Stimulated activated naive B cell treated with anti-CD40 and anti-IgM and Interleukin-4, amounts not matched to agents 10 μg/mL and 1 μg/mL and 100 μg/mL, for 72 hours (primary cell): ENCODE measurements around the gene LRRC49.
A peak's percentile ranks its signal among the peaks of the same experiment; 100 is the strongest.

Experiments
- ATAC-seq, 2 donors: fragments of 150-1000 bp; cut with Tn5 transposase; replicated peaks; 2 replicates each; pipeline ENCODE4 v1.10.0; 2021; ENCODE audit warnings: moderate library complexity in 1 of 2
- DNase-seq: peaks from one replicate; pipeline ENCODE4 v3.0.0; 2021
- H3K27ac Mint-ChIP-seq: one replicate; pipeline ENCODE4 v1.8.0; 2022; ENCODE audit warnings: mild to moderate bottlenecking, mixed read lengths
- H3K27me3 Mint-ChIP-seq, 2 donors: one replicate each; pipeline ENCODE4 v1.8.0; 2022; ENCODE audit warnings: mixed read lengths in 2 of 2
- H3K36me3 Mint-ChIP-seq, 2 donors: one replicate each; pipeline ENCODE4 v1.8.0; 2022; ENCODE audit warnings: mixed read lengths in 2 of 2, mild to moderate bottlenecking in 1 of 2
- H3K4me1 Mint-ChIP-seq, 2 donors: one replicate each; pipeline ENCODE4 v1.8.0; 2022; ENCODE audit warnings: mixed read lengths in 2 of 2, mild to moderate bottlenecking in 1 of 2
- H3K4me3 Mint-ChIP-seq, 2 donors: one replicate each; pipeline ENCODE4 v1.8.0; 2022; ENCODE audit warnings: mild to moderate bottlenecking in 2 of 2, mixed read lengths in 2 of 2, moderate library complexity in 1 of 2
- H3K9me3 Mint-ChIP-seq, 2 donors: one replicate each; pipeline ENCODE4 v1.8.0; 2022; ENCODE audit warnings: mixed read lengths in 2 of 2, mild to moderate bottlenecking in 1 of 2

Gene LRRC49

DNA sequence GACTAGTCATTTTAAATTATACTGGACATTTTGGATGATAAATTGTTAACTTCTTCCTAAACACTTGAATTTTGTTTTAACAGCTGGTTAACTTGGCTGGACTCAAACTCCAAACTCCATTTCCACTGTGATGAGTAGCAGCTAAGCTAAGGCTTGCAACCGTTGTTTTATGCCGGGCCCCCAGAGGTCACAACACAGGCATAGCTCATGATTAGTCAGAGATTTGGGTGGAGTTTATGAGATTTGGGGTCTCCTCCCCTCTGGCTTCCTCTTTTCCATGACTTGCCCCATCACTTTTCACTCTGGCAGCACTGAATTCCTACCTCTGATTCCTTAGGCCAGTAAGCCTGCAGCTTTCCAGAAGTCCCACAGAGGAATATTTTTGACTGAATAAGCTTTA lies 13.2 kb upstream of the LRRC49 start:
- peaks cover 12 to 35% of the 10 kb centered on the region in 2 donors for H3K27me3 Mint-ChIP-seq
- no peak for ATAC-seq
- H3K36me3 Mint-ChIP-seq, result no peaks in the 10 kb centered on the region
- no peak for DNase-seq
- H3K4me3 Mint-ChIP-seq, result no peak overlapping the region
- H3K9me3 Mint-ChIP-seq, result no peaks in the 10 kb centered on the region
- no peaks in the 10 kb centered on the region for H3K4me1 Mint-ChIP-seq
- H3K27ac Mint-ChIP-seq, result no peak overlapping the region

DNA sequence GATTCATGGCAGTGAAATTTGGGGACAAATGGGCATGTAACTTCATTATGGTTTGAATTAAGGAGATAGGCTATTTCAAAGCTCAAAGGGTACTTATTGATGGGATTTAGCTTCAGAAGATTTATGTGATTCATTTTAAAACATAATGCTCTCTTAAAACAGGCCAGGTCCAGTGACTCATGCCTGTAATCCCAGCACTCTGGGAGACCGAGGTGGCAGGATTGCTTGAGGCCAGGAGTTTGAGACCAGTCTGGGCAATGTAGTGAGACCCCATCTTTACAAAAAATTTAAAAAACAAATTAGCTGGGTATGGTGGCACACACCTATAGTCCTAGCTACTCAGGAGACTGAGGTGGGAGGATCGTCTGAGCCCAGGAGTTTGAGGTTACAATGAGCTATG lies 11.8 kb upstream of the LRRC49 start:
- H3K9me3 Mint-ChIP-seq, result no peaks in the 10 kb centered on the region
- no peak overlapping the region for H3K27ac Mint-ChIP-seq
- H3K4me1 Mint-ChIP-seq, result no peaks in the 10 kb centered on the region
- H3K27me3 Mint-ChIP-seq, result peaks cover 15 to 32% of the 10 kb centered on the region in 2 donors
- no peak overlapping the region for H3K4me3 Mint-ChIP-seq
- DNase-seq (no peak), ATAC-seq (no peak)
- H3K36me3 Mint-ChIP-seq, result no peaks in the 10 kb centered on the region

DNA sequence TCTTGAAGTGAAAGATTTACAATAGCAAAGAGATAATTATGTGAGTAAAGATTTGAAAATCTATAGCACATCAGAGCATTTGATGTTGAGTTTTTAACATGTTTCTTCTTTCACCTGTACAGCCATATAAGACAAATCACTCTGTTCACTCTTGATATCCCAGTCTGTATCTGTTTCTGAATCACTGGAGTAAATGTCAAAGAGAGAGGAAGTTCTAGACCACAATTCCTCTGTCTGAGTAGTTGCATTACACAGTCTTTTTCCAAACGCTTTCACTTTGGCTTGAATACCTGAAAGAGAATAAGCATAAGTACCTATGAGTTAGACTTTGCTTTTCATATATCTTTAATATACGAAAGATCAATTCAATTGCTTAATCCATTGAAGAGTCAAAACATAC lies 10.3 kb upstream of the LRRC49 start:
- H3K4me3 Mint-ChIP-seq, result no peak overlapping the region
- DNase-seq (no peak), ATAC-seq (peak; percentile 33 to 38)
- no peaks in the 10 kb centered on the region for H3K36me3 Mint-ChIP-seq
- H3K27me3 Mint-ChIP-seq, result peaks cover 15 to 22% of the 10 kb centered on the region in 2 donors
- H3K4me1 Mint-ChIP-seq, result no peaks in the 10 kb centered on the region
- no peaks in the 10 kb centered on the region for H3K9me3 Mint-ChIP-seq
- no peak overlapping the region for H3K27ac Mint-ChIP-seq

DNA sequence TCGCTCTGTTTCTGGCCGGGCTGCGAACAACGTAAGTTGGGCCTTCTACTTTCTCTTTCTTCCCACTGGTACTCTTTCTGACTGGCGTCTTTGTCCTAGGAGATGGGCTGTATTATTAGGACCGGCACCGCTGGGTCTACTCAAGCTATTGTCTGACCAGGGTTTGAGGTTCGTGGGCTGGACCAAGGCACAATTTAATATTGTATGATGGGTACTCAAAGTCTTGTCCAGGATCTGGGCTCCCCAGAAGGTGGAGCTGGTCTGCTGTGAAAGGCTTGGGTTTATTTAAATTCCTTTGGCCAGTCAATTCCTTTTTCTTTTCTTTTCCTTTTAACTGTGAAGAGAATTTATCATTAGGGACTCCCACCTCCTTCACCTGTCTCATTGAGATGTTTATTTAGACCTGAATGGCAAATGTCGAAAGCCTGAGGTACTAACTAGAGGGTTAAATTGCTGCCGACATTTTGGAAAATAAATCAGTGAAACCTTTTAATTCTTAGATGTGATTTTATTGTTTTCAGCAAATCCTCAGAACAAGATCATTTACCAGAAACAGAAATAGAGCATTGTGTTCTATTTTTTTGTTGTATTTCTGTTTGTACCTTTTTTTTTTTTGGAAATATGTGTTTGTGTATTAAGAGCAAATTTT lies 410 bp downstream of the LRRC49 start:
- H3K27me3 Mint-ChIP-seq, result peaks cover 5 to 37% of the 10 kb centered on the region in 2 donors
- peaks cover 7 to 17% of the 10 kb centered on the region in 2 donors for H3K4me1 Mint-ChIP-seq
- no peaks in the 10 kb centered on the region for H3K9me3 Mint-ChIP-seq
- DNase-seq (no peak), ATAC-seq (peak; percentile 26 to 42)
- peaks cover 0 to 6% of the 10 kb centered on the region in 2 donors for H3K36me3 Mint-ChIP-seq
- peak overlapping the region; percentile 97 for H3K27ac Mint-ChIP-seq
- peak overlapping the region; percentile 89 to 99 for H3K4me3 Mint-ChIP-seq

DNA sequence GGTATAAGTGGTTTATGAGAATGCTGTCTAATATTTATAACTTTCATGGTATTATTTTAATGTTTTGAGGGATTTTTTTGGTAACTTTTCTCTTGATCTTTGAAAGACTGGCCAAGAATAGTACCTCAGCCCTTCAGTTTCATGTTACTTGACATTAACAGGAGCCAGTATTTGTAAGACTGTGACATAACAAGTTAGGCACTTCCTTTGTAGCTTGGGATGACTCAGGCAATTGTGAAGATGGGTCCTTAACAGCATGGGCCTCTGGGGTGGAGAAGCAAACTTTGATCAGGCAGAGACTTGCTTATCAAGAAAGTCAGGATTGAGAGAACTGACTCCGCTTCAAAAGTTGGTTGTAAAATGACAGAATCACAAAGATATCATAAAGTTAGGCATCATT lies 9.5 kb downstream of the LRRC49 start:
- H3K27me3 Mint-ChIP-seq, result peaks cover 5 to 17% of the 10 kb centered on the region in 2 donors
- no peaks in the 10 kb centered on the region for H3K9me3 Mint-ChIP-seq
- no peaks in the 10 kb centered on the region for H3K4me1 Mint-ChIP-seq
- no peak overlapping the region for H3K4me3 Mint-ChIP-seq
- no peak for ATAC-seq
- no peak overlapping the region for H3K27ac Mint-ChIP-seq
- no peak for DNase-seq
- peaks cover 1 to 3% of the 10 kb centered on the region in 2 donors for H3K36me3 Mint-ChIP-seq

DNA sequence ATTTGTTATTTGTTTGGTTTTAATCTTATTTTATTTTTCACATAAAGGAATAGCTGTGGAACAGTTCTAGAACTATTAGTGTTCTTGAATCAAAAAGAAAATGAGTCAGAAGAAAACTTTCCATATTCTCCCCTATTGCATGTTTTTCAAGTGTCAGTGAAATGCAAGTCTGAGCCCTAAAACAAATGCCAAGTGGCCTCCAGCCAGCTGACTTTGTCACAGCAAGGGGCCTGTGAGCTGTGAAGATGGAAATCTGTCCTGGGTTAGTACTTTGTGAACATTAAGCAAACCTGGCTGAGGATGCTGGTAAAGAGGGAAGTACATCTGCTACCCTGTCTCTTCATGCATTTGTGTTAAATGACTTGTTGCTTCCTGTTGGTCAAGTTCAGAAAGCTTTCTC lies 14.2 kb downstream of the LRRC49 start:
- H3K4me1 Mint-ChIP-seq, result no peaks in the 10 kb centered on the region
- no peak for DNase-seq
- peaks cover 5 to 14% of the 10 kb centered on the region in 2 donors for H3K27me3 Mint-ChIP-seq
- no peak overlapping the region for H3K4me3 Mint-ChIP-seq
- H3K36me3 Mint-ChIP-seq, result peaks cover 4 to 8% of the 10 kb centered on the region in 2 donors
- H3K9me3 Mint-ChIP-seq, result peaks cover 6 to 9% of the 10 kb centered on the region in 2 donors
- H3K27ac Mint-ChIP-seq, result no peak overlapping the region
- ATAC-seq, result no peak

DNA sequence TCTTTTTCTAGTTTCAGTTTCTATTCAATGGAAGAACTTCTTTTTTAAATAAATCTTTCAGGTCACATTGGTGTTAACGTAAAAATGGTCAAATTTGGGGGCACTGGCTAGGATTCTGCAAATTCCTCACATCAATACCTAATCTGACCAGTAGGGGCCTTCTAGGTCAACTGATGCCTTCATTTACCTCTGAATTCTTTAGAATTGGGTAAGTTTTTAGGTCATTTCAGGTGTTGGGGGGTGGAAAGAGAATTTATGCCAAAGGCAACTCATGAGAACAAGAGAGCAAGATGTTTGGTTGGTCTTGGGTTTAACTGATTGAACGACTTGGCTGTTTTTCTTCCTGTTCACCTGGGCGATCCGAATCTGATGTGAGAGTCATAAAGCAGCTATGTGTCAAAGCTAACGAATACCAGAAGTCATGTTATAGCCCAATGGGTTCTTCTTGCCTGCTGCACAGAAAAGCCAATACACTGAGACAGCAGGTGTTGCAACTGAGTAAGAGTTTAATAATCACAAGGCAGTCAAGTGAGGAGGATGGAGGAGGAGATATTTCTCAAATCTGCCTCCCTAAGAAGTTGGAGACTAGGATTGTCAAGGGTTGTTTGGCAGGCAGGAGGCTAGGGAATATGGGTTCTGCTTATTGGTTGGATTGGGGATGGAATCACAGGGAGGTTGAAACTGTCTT lies 15.3 kb downstream of the LRRC49 start:
- Mint-ChIP-seq H3K27me3 (peaks cover 5 to 8% of the 10 kb centered on the region in 2 donors), H3K4me3 (no peak overlapping the region)
- DNase-seq, result no peak

DNA sequence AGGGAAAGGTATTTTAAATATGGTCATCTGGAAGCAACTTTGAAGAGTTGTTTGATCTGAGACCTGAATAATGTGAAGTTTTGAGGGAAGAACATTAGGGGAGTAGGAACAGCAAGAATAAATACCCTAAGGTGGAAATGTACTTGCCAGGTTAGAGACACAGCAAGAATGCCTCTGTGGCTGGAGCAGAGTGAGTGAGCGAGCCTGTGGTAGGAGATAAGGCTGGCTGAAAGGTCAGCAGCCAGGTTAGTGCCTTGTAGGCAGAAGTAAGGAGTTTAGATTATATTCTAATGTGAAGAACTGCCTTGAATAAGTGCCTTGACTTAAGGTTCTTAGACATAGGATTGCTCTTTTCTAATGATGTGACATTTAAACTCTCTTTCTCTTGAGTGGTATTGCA lies 18.3 kb downstream of the LRRC49 start:
- no peak for ATAC-seq
- peaks cover 4 to 6% of the 10 kb centered on the region in 2 donors for H3K36me3 Mint-ChIP-seq
- no peak for DNase-seq
- H3K4me1 Mint-ChIP-seq, result no peaks in the 10 kb centered on the region
- no peak overlapping the region for H3K4me3 Mint-ChIP-seq
- peaks cover 5 to 8% of the 10 kb centered on the region in 2 donors for H3K27me3 Mint-ChIP-seq
- no peak overlapping the region for H3K27ac Mint-ChIP-seq
- H3K9me3 Mint-ChIP-seq, result peaks cover 6 to 9% of the 10 kb centered on the region in 2 donors

More for the DNA sequence above, 15.3 kb downstream of the LRRC49 start:
- no peak for ATAC-seq
- no peak overlapping the region for H3K27ac Mint-ChIP-seq
- H3K36me3 Mint-ChIP-seq, result peaks cover 4 to 8% of the 10 kb centered on the region in 2 donors
- no peaks in the 10 kb centered on the region for H3K4me1 Mint-ChIP-seq
- peaks cover 6 to 9% of the 10 kb centered on the region in 2 donors for H3K9me3 Mint-ChIP-seq

DNA sequence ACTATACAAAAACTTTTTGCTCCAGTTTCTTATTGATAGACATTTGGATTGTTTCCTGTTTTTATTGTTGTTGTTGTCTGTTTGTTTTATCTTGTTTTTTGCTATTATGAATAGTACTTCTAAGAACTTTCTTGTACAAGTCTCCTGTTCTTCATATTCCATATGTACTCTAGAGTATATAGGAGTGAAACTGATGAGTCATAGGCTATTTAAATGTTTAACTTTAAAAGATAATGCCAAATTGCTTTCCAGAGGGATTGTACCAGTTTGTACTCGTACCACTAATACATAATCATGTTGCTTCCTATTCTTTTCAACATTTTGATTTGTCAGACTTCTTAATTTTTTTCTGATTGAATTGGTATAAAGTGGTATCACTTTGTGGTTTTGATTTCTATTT lies 19.6 kb downstream of the LRRC49 start:
- DNase-seq (no peak), ATAC-seq (no peak)
- Mint-ChIP-seq H3K36me3 (peaks cover 3 to 6% of the 10 kb centered on the region in 2 donors), H3K4me1 (no peaks in the 10 kb centered on the region), H3K4me3 (no peak overlapping the region), H3K27me3 (peaks cover 0 to 4% of the 10 kb centered on the region in 2 donors), H3K9me3 (peaks cover 6 to 9% of the 10 kb centered on the region in 2 donors), H3K27ac (no peak overlapping the region)

DNA sequence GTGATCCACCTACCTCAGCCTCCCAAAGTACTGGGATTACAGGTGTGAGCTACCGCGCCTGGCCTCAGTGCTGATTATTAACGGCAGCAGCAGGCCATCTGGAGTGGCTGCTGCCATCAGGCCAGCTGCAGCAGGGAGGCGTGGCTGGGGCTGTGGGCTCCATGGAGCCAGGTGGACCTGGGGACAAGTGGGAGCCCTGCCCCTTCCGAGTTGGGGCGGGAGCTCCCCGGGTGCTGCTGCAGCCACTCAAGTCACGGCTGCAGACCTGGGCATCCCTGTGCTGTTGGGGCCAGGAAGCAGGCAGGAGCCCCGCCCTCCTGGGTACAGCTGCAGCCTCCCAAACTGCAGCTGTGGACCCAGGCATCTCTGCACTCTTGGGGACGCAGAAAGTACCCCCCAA lies 23.9 kb downstream of the LRRC49 start:
- Mint-ChIP-seq H3K4me3 (no peak overlapping the region), H3K9me3 (no peaks in the 10 kb centered on the region), H3K27ac (no peak overlapping the region), H3K36me3 (no peaks in the 10 kb centered on the region), H3K4me1 (no peaks in the 10 kb centered on the region), H3K27me3 (no peaks in the 10 kb centered on the region)
- no peak for DNase-seq
- no peak for ATAC-seq

DNA sequence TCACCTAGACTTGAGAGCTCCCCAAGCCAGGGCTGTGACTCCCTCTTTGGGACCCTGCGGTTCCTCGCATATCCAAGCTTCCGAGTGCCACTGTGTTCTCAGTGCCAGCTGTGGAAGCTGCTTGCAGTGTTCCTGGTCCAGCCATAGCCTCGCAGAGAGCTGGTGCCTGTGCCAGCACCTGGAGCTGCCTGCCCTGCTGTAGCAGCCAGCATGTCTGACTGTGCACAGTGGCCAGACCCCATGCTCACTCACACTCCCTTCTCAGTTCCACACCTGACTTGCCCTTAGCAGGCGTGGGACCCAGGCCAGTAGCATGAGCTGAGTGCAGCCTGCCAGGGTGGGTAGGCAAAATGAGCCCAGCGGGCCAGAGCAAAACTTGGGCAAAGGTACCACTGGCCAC lies 25.3 kb downstream of the LRRC49 start:
- H3K27me3 Mint-ChIP-seq, result peaks cover 4 to 5% of the 10 kb centered on the region in 2 donors
- no peak for ATAC-seq
- H3K4me3 Mint-ChIP-seq, result no peak overlapping the region
- no peaks in the 10 kb centered on the region for H3K36me3 Mint-ChIP-seq
- H3K4me1 Mint-ChIP-seq, result no peaks in the 10 kb centered on the region
- H3K27ac Mint-ChIP-seq, result no peak overlapping the region
- no peak for DNase-seq
- peaks cover 4% of the 10 kb centered on the region in 2 donors for H3K9me3 Mint-ChIP-seq

DNA sequence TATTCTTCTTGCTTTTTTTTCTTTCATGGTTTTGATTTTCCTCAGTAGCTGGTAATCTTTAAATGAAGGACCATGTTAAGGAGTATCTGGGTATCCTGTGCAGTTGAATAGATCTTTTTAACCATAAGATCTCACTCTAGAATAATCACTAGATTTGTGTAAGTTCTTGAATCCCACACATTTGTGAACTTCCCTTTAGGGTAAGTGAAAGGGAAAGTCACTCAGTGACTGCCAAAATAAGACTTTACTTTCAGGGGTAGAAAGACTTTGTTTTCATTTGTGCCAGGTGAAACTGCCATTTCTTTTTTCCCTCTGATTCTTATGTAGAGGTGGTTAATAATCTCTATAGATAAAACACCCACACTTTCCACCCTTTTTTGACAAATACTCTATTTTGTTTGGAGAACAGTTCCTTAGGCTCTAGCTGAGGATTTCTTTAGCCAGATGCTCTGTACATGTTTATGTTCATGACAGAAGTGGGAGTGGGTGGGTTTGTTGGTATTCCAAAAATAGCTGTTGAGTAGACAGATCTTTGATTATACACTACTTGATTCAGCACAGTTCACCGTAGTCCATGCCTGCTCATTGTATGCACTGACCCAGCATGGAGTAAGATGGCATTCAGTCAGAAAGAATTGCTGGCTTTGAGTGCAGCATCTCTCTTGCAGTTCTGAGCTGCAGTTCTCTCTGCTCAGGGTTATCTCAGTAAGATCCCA lies 28.5 kb downstream of the LRRC49 start:
- ATAC-seq (no peak), DNase-seq (no peak)
- Mint-ChIP-seq H3K27me3 (peaks cover 4 to 5% of the 10 kb centered on the region in 2 donors), H3K4me3 (no peak overlapping the region), H3K36me3 (no peaks in the 10 kb centered on the region), H3K9me3 (peaks cover 4% of the 10 kb centered on the region in 2 donors), H3K27ac (no peak overlapping the region), H3K4me1 (no peaks in the 10 kb centered on the region)

DNA sequence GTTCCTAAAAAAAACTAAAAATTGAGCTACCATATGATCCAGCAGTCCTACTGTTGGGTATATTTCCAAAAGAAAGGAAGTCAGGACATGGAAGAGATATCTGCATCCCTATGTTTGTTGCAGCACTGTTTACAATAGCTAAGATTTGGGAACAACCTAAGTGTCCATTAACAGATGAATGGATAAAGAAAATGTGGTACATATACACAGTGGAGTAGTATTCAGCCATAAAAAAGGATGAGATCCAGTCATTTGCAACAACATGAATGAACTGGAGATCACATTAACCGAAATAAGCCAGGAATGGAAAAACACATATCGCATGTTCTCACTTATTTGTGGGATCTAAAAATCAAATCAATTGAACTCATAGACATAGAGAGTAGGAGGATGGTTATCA lies 29.5 kb downstream of the LRRC49 start:
- H3K9me3 Mint-ChIP-seq, result peaks cover 4% of the 10 kb centered on the region in 2 donors
- peaks cover 4 to 10% of the 10 kb centered on the region in 2 donors for H3K27me3 Mint-ChIP-seq
- ATAC-seq (no peak), DNase-seq (no peak)
- no peaks in the 10 kb centered on the region for H3K36me3 Mint-ChIP-seq
- no peak overlapping the region for H3K4me3 Mint-ChIP-seq
- no peaks in the 10 kb centered on the region for H3K4me1 Mint-ChIP-seq
- H3K27ac Mint-ChIP-seq, result no peak overlapping the region

DNA sequence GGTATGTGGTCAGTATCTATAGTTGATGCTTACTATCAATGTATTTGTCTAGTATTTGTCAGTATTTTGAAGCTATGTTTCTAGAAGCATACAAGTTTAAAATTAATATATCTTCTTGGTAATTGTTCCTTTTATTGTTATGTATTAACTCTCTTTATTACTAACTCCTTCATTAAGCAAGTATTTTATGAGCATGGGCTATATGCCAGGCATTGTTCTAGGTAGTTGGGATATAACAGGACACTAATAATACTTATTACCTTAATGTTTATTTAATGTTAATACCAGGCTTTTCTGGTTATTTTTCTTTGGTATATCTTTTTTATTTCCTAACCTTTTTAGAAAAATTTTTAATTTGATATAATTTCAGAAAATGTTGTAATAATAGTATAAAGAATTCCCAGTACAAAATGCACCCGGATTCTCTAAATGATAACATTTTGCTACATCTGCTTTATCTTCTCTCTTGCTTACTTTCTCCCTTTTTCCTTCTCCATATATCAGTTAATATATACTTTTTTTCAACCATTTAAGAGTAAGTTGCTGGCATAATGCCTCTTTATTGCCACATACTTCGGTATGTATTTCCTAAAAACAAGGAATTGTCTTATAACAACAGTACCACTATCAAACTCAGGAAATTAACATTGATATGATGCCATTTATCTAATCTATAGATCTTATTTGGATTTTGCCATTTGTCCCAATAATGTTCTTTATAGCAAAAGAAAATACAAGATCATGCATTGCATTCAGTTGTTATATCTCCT lies 30.9 kb downstream of the LRRC49 start:
- Mint-ChIP-seq H3K36me3 (no peaks in the 10 kb centered on the region), H3K27me3 (peaks cover 8 to 12% of the 10 kb centered on the region in 2 donors), H3K27ac (no peak overlapping the region), H3K4me3 (no peak overlapping the region), H3K9me3 (peaks cover 4% of the 10 kb centered on the region in 2 donors), H3K4me1 (no peaks in the 10 kb centered on the region)
- DNase-seq, result no peak
- no peak for ATAC-seq
